C4-2B (cell line): ENCODE data around the gene TTC28.

Source experiments
- CTCF ChIP-seq: fragments of 450-650 bp; conservative IDR thresholded peaks from 2 replicates; pipeline ENCODE4 v1.5.1; 2017; ENCODE audit warnings: mild to moderate bottlenecking
- ZFX ChIP-seq: fragments of 450-650 bp; IDR thresholded peaks from 2 replicates; pipeline ENCODE4 v1.6.1; 2017

- TF ChIP-seq CTCF (no peak), ZFX (no peak)
Observed at GRCh38 chr22:28029956-28030355, 649.7 kb downstream of the TTC28 start.
